Activated CD4-positive, alpha-beta memory T cell treated with anti-CD3 and anti-CD28 coated beads, Interleukin-2, amount 10 ng/mL, durations not matched to agents 7 days and 5 days (primary cell): ENCODE measurements around the gene TBC1D2. TPM values are rescaled to one million over a fixed set of nuclear protein-coding genes. Genes with fewer than 3 reads are reported as not detected.

Source experiments
- CTCF ChIA-PET: fragments of 350-600 bp; sonication (Branson Sonifier 250); formaldehyde crosslinking; loops from one replicate; lab custom pipeline; 2021; ENCODE audit warnings: antibody characterized with exemption, inconsistent platforms; lab: Charles Lee
- POLR2A ChIA-PET: fragments of 350-600 bp; sonication (Branson Sonifier 250); formaldehyde crosslinking; loops from one replicate; lab custom pipeline; 2021; ENCODE audit warnings: antibody characterized with exemption; lab: Charles Lee
- DNase-seq: peaks from one replicate; pipeline ENCODE4 v3.0.0-alpha.2; 2020
- H3K27ac Mint-ChIP-seq: one replicate; pipeline ENCODE4 v1.8.0; 2021; ENCODE audit warnings: mild to moderate bottlenecking, mixed read lengths
- H3K27me3 Mint-ChIP-seq: one replicate; pipeline ENCODE4 v1.8.0; 2021; ENCODE audit warnings: mixed read lengths
- H3K36me3 Mint-ChIP-seq: one replicate; pipeline ENCODE4 v1.8.0; 2021; ENCODE audit warnings: low read depth, mixed read lengths
- H3K4me1 Mint-ChIP-seq: one replicate; pipeline ENCODE4 v1.8.0; 2021; ENCODE audit warnings: mixed read lengths
- H3K4me3 Mint-ChIP-seq: one replicate; pipeline ENCODE4 v1.8.0; 2021; ENCODE audit warnings: mild to moderate bottlenecking, mixed read lengths
- H3K9me3 Mint-ChIP-seq: one replicate; pipeline ENCODE4 v1.8.0; 2021; ENCODE audit warnings: mixed read lengths
- total RNA-seq, 2 experiments: library from RNA; stranded (reverse); gene quantifications; one replicate each; pipeline ENCODE4 v1.2.3, GENCODE V29; 2021

Gene TBC1D2
- total RNA-seq, 2 experiments from 2014 or later = 11.0 to 11.9 TPM

GRCh38 chr9:98263482-98264357 lies 8.3 kb upstream of the TBC1D2 start:
- Mint-ChIP-seq H3K9me3 (no peaks in the 10 kb centered on the region), H3K27ac (no peak overlapping the region)
- POLR2A ChIA-PET = interaction anchor here (1.0 to 1.7 kb wide), 3 partner anchors 58 to 190 kb away, joined by 4 to 6 read pairs (median 4); partner anchors contain the start of gene TRIM14

GRCh38 chr9:98263080-98263479 lies 7.6 kb upstream of the TBC1D2 start:
- ChIA-PET POLR2A (interaction anchor here (1.0 to 1.7 kb wide), 3 partner anchors 58 to 189 kb away, joined by 4 to 6 read pairs (median 4); partner anchors contain the start of gene TRIM14), CTCF (interaction anchor here (1.1 to 2.8 kb wide), 8 partner anchors 10 to 340 kb away, joined by 3 to 17 read pairs (median 6); partner anchors contain the start of genes TRIM14 and TRMO)
- Mint-ChIP-seq H3K36me3 (no peaks in the 10 kb centered on the region), H3K27ac (no peak overlapping the region), H3K4me3 (no peak overlapping the region), H3K9me3 (no peaks in the 10 kb centered on the region), H3K4me1 (no peaks in the 10 kb centered on the region), H3K27me3 (peaks cover 19% of the 10 kb centered on the region)
- DNase-seq = no peak

More at GRCh38 chr9:98263482-98264357, 8.3 kb upstream of the TBC1D2 start:
- peaks cover 25% of the 10 kb centered on the region for H3K27me3 Mint-ChIP-seq
- CTCF ChIA-PET = interaction anchor here (0.9 to 2.8 kb wide), 11 partner anchors 15 to 341 kb away, joined by 3 to 17 read pairs (median 4); partner anchors contain the start of genes TRIM14 and TRMO
- H3K4me1 Mint-ChIP-seq = no peaks in the 10 kb centered on the region
- no peak overlapping the region for H3K4me3 Mint-ChIP-seq
- DNase-seq = peak; percentile 88
- H3K36me3 Mint-ChIP-seq = no peaks in the 10 kb centered on the region

- Mint-ChIP-seq H3K36me3 (no peaks in the 10 kb centered on the region), H3K4me1 (peaks cover 2% of the 10 kb centered on the region), H3K27me3 (peaks cover 9% of the 10 kb centered on the region), H3K27ac (no peak overlapping the region), H3K9me3 (no peaks in the 10 kb centered on the region), H3K4me3 (no peak overlapping the region)
- POLR2A ChIA-PET = no interaction called here
- CTCF ChIA-PET = interaction anchor here (0.9 to 2.8 kb wide), 4 partner anchors 9 to 190 kb away, joined by 3 to 17 read pairs (median 4); partner anchors contain the start of gene TRIM14
- DNase-seq = no peak
Measured at GRCh38 chr9:98262056-98262455, 6.6 kb upstream of the TBC1D2 start.

GRCh38 chr9:98260635-98261034 lies 5.2 kb upstream of the TBC1D2 start:
- Mint-ChIP-seq H3K9me3 (no peaks in the 10 kb centered on the region), H3K27ac (no peak overlapping the region)
- POLR2A ChIA-PET = no interaction called here

GRCh38 chr9:98259791-98260190 lies 4.3 kb upstream of the TBC1D2 start:
- CTCF ChIA-PET = interaction anchor here (0.7 to 1.7 kb wide), 6 partner anchors 55 to 225 kb away, joined by 3 to 5 read pairs (median 4); partner anchors contain the start of gene CORO2A

More at GRCh38 chr9:98260635-98261034, 5.2 kb upstream of the TBC1D2 start:
- H3K4me3 Mint-ChIP-seq = no peak overlapping the region
- CTCF ChIA-PET = interaction anchor here (0.9 kb wide), 1 partner anchor 226 kb away, joined by 3 read pairs; no protein-coding TSS in a partner anchor
- no peaks in the 10 kb centered on the region for H3K36me3 Mint-ChIP-seq
- peaks cover 7% of the 10 kb centered on the region for H3K4me1 Mint-ChIP-seq
- no peak for DNase-seq
- peaks cover 5% of the 10 kb centered on the region for H3K27me3 Mint-ChIP-seq

GRCh38 chr9:98256756-98257155 lies 1.3 kb upstream of the TBC1D2 start:
- Mint-ChIP-seq H3K4me3 (peak overlapping the region; percentile 93), H3K9me3 (no peaks in the 10 kb centered on the region), H3K27ac (peak overlapping the region; percentile 99), H3K4me1 (peaks cover 38% of the 10 kb centered on the region), H3K36me3 (peaks cover 7% of the 10 kb centered on the region), H3K27me3 (no peaks in the 10 kb centered on the region)
- CTCF ChIA-PET = interaction anchor here (0.6 to 4.4 kb wide), 18 partner anchors 10 to 1266 kb away, joined by 3 to 45 read pairs (median 9); partner anchors contain the start of genes CORO2A, NANS, TRIM14 and TRMO
- peak; percentile 48 for DNase-seq
- POLR2A ChIA-PET = interaction anchor here (0.6 to 3.5 kb wide), 32 partner anchors 14 to 623 kb away, joined by 3 to 64 read pairs (median 6); partner anchors contain the start of genes ANP32B, CORO2A, NANS and NCBP1

More at GRCh38 chr9:98259791-98260190, 4.3 kb upstream of the TBC1D2 start:
- H3K36me3 Mint-ChIP-seq = no peaks in the 10 kb centered on the region
- POLR2A ChIA-PET = interaction anchor here (1.1 kb wide), 1 partner anchor 158 kb away, joined by 3 read pairs; no protein-coding TSS in a partner anchor
- no peak overlapping the region for H3K4me3 Mint-ChIP-seq
- H3K27ac Mint-ChIP-seq = no peak overlapping the region
- no peaks in the 10 kb centered on the region for H3K27me3 Mint-ChIP-seq
- no peaks in the 10 kb centered on the region for H3K9me3 Mint-ChIP-seq
- peaks cover 10% of the 10 kb centered on the region for H3K4me1 Mint-ChIP-seq
- DNase-seq = no peak

GRCh38 chr9:98255061-98255577 lies 330 bp downstream of the TBC1D2 start:
- no peak for DNase-seq
- ChIA-PET CTCF (interaction anchor here (1.5 to 4.4 kb wide), 12 partner anchors 8 to 332 kb away, joined by 3 to 45 read pairs (median 16); partner anchors contain the start of genes CORO2A, NANS, TRIM14 and TRMO), POLR2A (interaction anchor here (0.7 to 3.5 kb wide), 37 partner anchors 9 to 622 kb away, joined by 3 to 64 read pairs (median 7); partner anchors contain the start of genes ANP32B, CORO2A, HEMGN and NANS)
- peaks cover 20% of the 10 kb centered on the region for H3K36me3 Mint-ChIP-seq
- H3K4me3 Mint-ChIP-seq = peak overlapping the region; percentile 93
- no peaks in the 10 kb centered on the region for H3K9me3 Mint-ChIP-seq
- peak overlapping the region; percentile 53 for H3K27ac Mint-ChIP-seq
- H3K4me1 Mint-ChIP-seq = peaks cover 49% of the 10 kb centered on the region
- no peaks in the 10 kb centered on the region for H3K27me3 Mint-ChIP-seq

GRCh38 chr9:98254228-98255060 lies 1.0 kb downstream of the TBC1D2 start:
- Mint-ChIP-seq H3K4me3 (peak overlapping the region; percentile 93), H3K27me3 (no peaks in the 10 kb centered on the region), H3K9me3 (no peaks in the 10 kb centered on the region), H3K27ac (no peak overlapping the region), H3K36me3 (peaks cover 25% of the 10 kb centered on the region), H3K4me1 (peaks cover 54% of the 10 kb centered on the region)
- DNase-seq = no peak
- ChIA-PET POLR2A (interaction anchor here (1.2 to 3.5 kb wide), 17 partner anchors 9 to 621 kb away, joined by 3 to 64 read pairs (median 12); partner anchors contain the start of genes CORO2A, NANS, NCBP1 and TRIM14), CTCF (interaction anchor here (0.7 to 4.4 kb wide), 7 partner anchors 61 to 219 kb away, joined by 4 to 45 read pairs (median 12); partner anchors contain the start of genes CORO2A, NANS and TRIM14)

GRCh38 chr9:98253565-98253964 lies 1.9 kb downstream of the TBC1D2 start:
- H3K4me1 Mint-ChIP-seq = peaks cover 63% of the 10 kb centered on the region
- ChIA-PET POLR2A (no interaction called here), CTCF (interaction anchor here (0.7 to 1.7 kb wide), 2 partner anchors 9 to 174 kb away, joined by 3 to 4 read pairs; no protein-coding TSS in a partner anchor)
- H3K4me3 Mint-ChIP-seq = no peak overlapping the region
- H3K27ac Mint-ChIP-seq = no peak overlapping the region
- no peaks in the 10 kb centered on the region for H3K9me3 Mint-ChIP-seq
- peaks cover 27% of the 10 kb centered on the region for H3K36me3 Mint-ChIP-seq
- DNase-seq = no peak
- no peaks in the 10 kb centered on the region for H3K27me3 Mint-ChIP-seq

- CTCF ChIA-PET = interaction anchor here (1.0 to 1.4 kb wide), 2 partner anchors 17 to 46 kb away, joined by 3 read pairs; no protein-coding TSS in a partner anchor
- H3K4me3 Mint-ChIP-seq = no peak overlapping the region
- POLR2A ChIA-PET = no interaction called here
Measured at GRCh38 chr9:98251551-98251950, 3.9 kb downstream of the TBC1D2 start.

GRCh38 chr9:98249771-98250170 lies 5.7 kb downstream of the TBC1D2 start:
- CTCF ChIA-PET = no interaction called here
- peaks cover 71% of the 10 kb centered on the region for H3K4me1 Mint-ChIP-seq
- DNase-seq = no peak
- H3K9me3 Mint-ChIP-seq = no peaks in the 10 kb centered on the region
- peaks cover 32% of the 10 kb centered on the region for H3K36me3 Mint-ChIP-seq
- no peak overlapping the region for H3K27ac Mint-ChIP-seq
- POLR2A ChIA-PET = no interaction called here
- H3K4me3 Mint-ChIP-seq = no peak overlapping the region
- H3K27me3 Mint-ChIP-seq = no peaks in the 10 kb centered on the region

More at GRCh38 chr9:98251551-98251950, 3.9 kb downstream of the TBC1D2 start:
- no peak for DNase-seq
- H3K4me1 Mint-ChIP-seq = peaks cover 67% of the 10 kb centered on the region
- no peaks in the 10 kb centered on the region for H3K9me3 Mint-ChIP-seq
- no peak overlapping the region for H3K27ac Mint-ChIP-seq
- H3K36me3 Mint-ChIP-seq = peaks cover 32% of the 10 kb centered on the region
- H3K27me3 Mint-ChIP-seq = no peaks in the 10 kb centered on the region
